Liver (tissue), 9 donors: ENCODE measurements around the gene PIGM. TPM values are rescaled to one million over a fixed set of nuclear protein-coding genes. Genes with fewer than 3 reads are reported as not detected.

Source experiments
- DNase-seq: peaks from one replicate; pipeline ENCODE4 v3.0.0-alpha.2; 2017; ENCODE audit warnings: low spot score
- H3K27ac ChIP-seq, 2 donors: one replicate each; pipeline ENCODE4 v1.7.0; 2013; ENCODE audit warnings: inconsistent platforms in 2 of 2, low read length in 2 of 2, control low read depth in 1 of 2, low read depth in 1 of 2, mild to moderate bottlenecking in 1 of 2
- H3K27me3 ChIP-seq, 4 donors: one replicate each; pipeline versions ENCODE4 v1.6.1 to v1.7.0; 2013; ENCODE audit warnings: low read length in 3 of 4, inconsistent platforms in 1 of 4, mild to moderate bottlenecking in 1 of 4, moderate library complexity in 1 of 4; ENCODE audit not compliant: control insufficient read depth in 4 of 4, insufficient read depth in 4 of 4
- H3K36me3 ChIP-seq, 4 donors: one replicate each; pipeline versions ENCODE4 v1.6.1 to v1.7.0; 2013; ENCODE audit warnings: low read length in 3 of 4, mild to moderate bottlenecking in 3 of 4, low read depth in 1 of 4, moderate library complexity in 1 of 4; ENCODE audit not compliant: control insufficient read depth in 4 of 4, insufficient read depth in 3 of 4
- H3K4me1 ChIP-seq, 4 donors: one replicate each; pipeline versions ENCODE4 v1.6.1 to v1.7.0; 2013; ENCODE audit warnings: low read length in 3 of 4, mild to moderate bottlenecking in 3 of 4, moderate library complexity in 1 of 4; ENCODE audit not compliant: control insufficient read depth in 4 of 4, insufficient read depth in 4 of 4
- H3K4me3 ChIP-seq, 3 donors: one replicate each; pipeline versions ENCODE4 v1.6.1 to v1.7.0; 2013; ENCODE audit warnings: low read length in 3 of 3, control low read depth in 1 of 3, low read depth in 1 of 3, mild to moderate bottlenecking in 1 of 3
- H3K9ac ChIP-seq, 2 donors: one replicate each; pipeline ENCODE4 v1.7.0; 2013; ENCODE audit warnings: low read length in 2 of 2, mild to moderate bottlenecking in 2 of 2, moderate library complexity in 2 of 2, control low read depth in 1 of 2, low read depth in 1 of 2
- H3K9me3 ChIP-seq, 4 donors: one replicate each; pipeline versions ENCODE4 v1.6.1 to v1.7.0; 2013; ENCODE audit warnings: low read length in 3 of 4; ENCODE audit not compliant: control insufficient read depth in 4 of 4
- ATF3 ChIP-seq: IDR thresholded peaks from 2 replicates; pipeline ENCODE4 v1.6.1; 2016; ENCODE audit warnings: antibody characterized with exemption
- EGR1 ChIP-seq, 2 donors: IDR thresholded peaks; 2 replicates each; pipeline ENCODE4 v1.6.1; 2016 to 2018; ENCODE audit warnings: antibody characterized with exemption in 2 of 2, low read depth in 2 of 2
- FOXA1 ChIP-seq: IDR thresholded peaks from 2 replicates; pipeline ENCODE4 v1.6.1; 2016; ENCODE audit warnings: antibody characterized with exemption
- FOXA2 ChIP-seq: IDR thresholded peaks from 2 replicates; pipeline ENCODE4 v1.6.1; 2016; ENCODE audit warnings: antibody characterized with exemption
- GABPA ChIP-seq, 2 donors: IDR thresholded peaks in 1 of 2; conservative IDR thresholded peaks in 1 of 2; 2 replicates each; pipeline ENCODE4 v1.6.1; 2016; ENCODE audit warnings: antibody characterized with exemption in 2 of 2, mild to moderate bottlenecking in 1 of 2, moderate library complexity in 1 of 2
- HNF4A ChIP-seq, 2 donors: conservative IDR thresholded peaks; 2 replicates each; pipeline ENCODE4 v1.6.1; 2016; ENCODE audit warnings: antibody characterized with exemption in 2 of 2, mild to moderate bottlenecking in 2 of 2
- HNF4G ChIP-seq: IDR thresholded peaks from 2 replicates; pipeline ENCODE4 v1.6.1; 2016; ENCODE audit warnings: antibody characterized with exemption
- JUND ChIP-seq, 2 donors: IDR thresholded peaks; 2 replicates each; pipeline ENCODE4 v1.6.1; 2016; ENCODE audit warnings: antibody characterized with exemption in 2 of 2
- NR2F2 ChIP-seq: IDR thresholded peaks from 2 replicates; pipeline ENCODE4 v1.6.1; 2016; ENCODE audit warnings: antibody characterized with exemption
- RAD21 ChIP-seq, 2 donors: IDR thresholded peaks; 2 replicates each; pipeline ENCODE4 v1.6.1; 2016; ENCODE audit warnings: antibody characterized with exemption in 2 of 2, mild to moderate bottlenecking in 2 of 2
- REST ChIP-seq: IDR thresholded peaks from 2 replicates; pipeline ENCODE4 v1.6.1; 2016; ENCODE audit warnings: antibody characterized with exemption, mild to moderate bottlenecking
- RXRA ChIP-seq, 2 donors: IDR thresholded peaks; 2 replicates each; pipeline ENCODE4 v1.6.1; 2017 to 2018; ENCODE audit warnings: antibody characterized with exemption in 2 of 2, mild to moderate bottlenecking in 1 of 2
- SP1 ChIP-seq: IDR thresholded peaks from 2 replicates; pipeline ENCODE4 v1.6.1; 2018; ENCODE audit warnings: antibody characterized with exemption, mild to moderate bottlenecking
- TAF1 ChIP-seq: conservative IDR thresholded peaks from 2 replicates; pipeline ENCODE4 v1.6.1; 2016; ENCODE audit warnings: antibody characterized with exemption, mild to moderate bottlenecking
- ZBTB33 ChIP-seq: IDR thresholded peaks from 2 replicates; pipeline ENCODE4 v1.6.1; 2016; ENCODE audit warnings: antibody characterized with exemption
- WGBS: extraction: QIAGEN DNeasy Blood & Tissue Kit; methylation state at CpG from one replicate; pipeline ENCODE4 v1.1.7; 2013; 5-methylcytosine and 5-hydroxymethylcytosine counted together
- polyA plus RNA-seq, 2 donors: library from polyadenylated mRNA; stranded (reverse) in 1 of 2; unstranded in 1 of 2; fragments of 200-250 nt in 1 of 2; fragments of >200 nt in 1 of 2; fragmentation: Nextera tagmentation in 1 of 2; extraction: Ambion mirVana in 1 of 2; gene quantifications; one replicate each; pipeline versions ENCODE4 v1.2.1 to v1.2.3, GENCODE V29; 2013 to 2015
- total RNA-seq, 2 donors: library from RNA; depleted of rRNA; stranded (reverse); fragments of >200 nt; gene quantifications; one replicate each; pipeline ENCODE4 v1.2.3, GENCODE V29; 2014
- TF ChIP-seq, protein P1 (sequence below): IDR thresholded peaks from 2 replicates; pipeline ENCODE4 v1.6.1; 2016; ENCODE audit warnings: antibody characterized with exemption
- donor health status: healthy.
- donor health status: healthy.
- donor health status: healthy.
- donor health status: healthy.
- donor health status: healthy.

PIGM gene
- total and polyA plus RNA-seq, 4 donors, result 2.9 to 4.2 (median 3.6) TPM

DNA sequence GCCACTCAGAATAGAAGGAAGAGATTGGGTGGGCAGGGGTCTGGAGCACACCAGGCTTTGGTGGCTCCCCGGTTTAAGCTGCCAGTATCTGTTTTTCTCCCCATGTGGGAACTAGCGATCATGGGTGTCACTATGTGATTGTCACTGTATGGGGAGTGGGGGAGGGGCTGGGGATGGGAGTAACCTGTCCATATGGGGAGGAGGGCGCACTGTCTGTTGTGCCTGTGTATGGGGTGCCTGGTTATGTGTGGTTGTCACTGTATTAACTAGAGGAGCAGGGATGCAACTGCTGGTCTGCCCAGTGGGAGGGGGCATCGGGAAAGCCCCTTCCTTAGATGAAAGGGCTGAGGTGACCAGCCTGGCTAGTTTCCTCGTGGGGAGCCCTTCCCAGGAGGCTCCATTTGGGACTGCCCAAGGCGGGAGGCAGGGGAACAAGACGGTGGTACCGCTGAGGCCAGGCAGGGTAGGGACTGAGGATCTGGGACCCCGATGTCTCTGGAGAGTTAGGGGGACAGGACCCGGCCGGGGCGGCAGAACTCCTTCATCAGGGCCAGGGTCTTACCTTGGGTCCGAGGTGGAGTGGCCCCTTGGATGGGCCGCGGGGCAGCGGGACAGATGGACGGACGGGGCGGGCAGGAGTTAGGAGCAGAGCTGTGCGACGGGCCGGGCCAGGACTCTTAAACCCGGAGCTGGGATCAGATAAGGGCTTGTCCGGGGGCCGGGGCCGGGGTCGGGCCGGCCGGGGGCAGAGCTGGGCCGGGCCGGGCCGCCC lies 37.9 kb upstream of the PIGM start, which contains the start of gene KCNJ10 (continued):
- no peak for TF ChIP-seq REST

- no peak overlapping the region for H3K9ac ChIP-seq
- 71% methylated on average over 5 of the region's 5 CpGs for WGBS
- TF ChIP-seq SP1, result no peak
- no peak for TF ChIP-seq RAD21 (IDR thresholded peaks at IDR 0.05)
- no peak for TF ChIP-seq RXRA (IDR thresholded peaks at IDR 0.05)
- no peak for TF ChIP-seq TAF1
- no peak for TF ChIP-seq EGR1 (IDR thresholded peaks at IDR 0.05; ENCODE audit: low read depth in 2 of 2)
- no peak for TF ChIP-seq HNF4A (conservative IDR thresholded peaks at IDR 0.05)
- TF ChIP-seq GABPA (IDR thresholded peaks at IDR 0.05 in 1 of 2, conservative IDR thresholded peaks at IDR 0.05 in 1 of 2), result no peak
- no peak for TF ChIP-seq FOXA1
- TF ChIP-seq, protein P1, sequence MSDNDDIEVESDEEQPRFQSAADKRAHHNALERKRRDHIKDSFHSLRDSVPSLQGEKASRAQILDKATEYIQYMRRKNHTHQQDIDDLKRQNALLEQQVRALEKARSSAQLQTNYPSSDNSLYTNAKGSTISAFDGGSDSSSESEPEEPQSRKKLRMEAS, result no peak
- no peak for TF ChIP-seq JUND (IDR thresholded peaks at IDR 0.05)
- no peak for TF ChIP-seq NR2F2
- no peak for TF ChIP-seq HNF4G
- no peak for TF ChIP-seq FOXA2
- no peaks in the 10 kb centered on the region for H3K36me3 ChIP-seq
- no peaks in the 10 kb centered on the region for H3K27me3 ChIP-seq
- no peak for DNase-seq
- H3K27ac ChIP-seq, result no peak overlapping the region
- H3K9me3 ChIP-seq, result no peaks in the 10 kb centered on the region
- H3K4me3 ChIP-seq, result no peak overlapping the region
- peaks cover 0 to 6% (median 3%) of the 10 kb centered on the region in 4 donors for H3K4me1 ChIP-seq
Measured at GRCh38 chr1:160068225-160068624, 36.4 kb upstream of the PIGM start.

DNA sequence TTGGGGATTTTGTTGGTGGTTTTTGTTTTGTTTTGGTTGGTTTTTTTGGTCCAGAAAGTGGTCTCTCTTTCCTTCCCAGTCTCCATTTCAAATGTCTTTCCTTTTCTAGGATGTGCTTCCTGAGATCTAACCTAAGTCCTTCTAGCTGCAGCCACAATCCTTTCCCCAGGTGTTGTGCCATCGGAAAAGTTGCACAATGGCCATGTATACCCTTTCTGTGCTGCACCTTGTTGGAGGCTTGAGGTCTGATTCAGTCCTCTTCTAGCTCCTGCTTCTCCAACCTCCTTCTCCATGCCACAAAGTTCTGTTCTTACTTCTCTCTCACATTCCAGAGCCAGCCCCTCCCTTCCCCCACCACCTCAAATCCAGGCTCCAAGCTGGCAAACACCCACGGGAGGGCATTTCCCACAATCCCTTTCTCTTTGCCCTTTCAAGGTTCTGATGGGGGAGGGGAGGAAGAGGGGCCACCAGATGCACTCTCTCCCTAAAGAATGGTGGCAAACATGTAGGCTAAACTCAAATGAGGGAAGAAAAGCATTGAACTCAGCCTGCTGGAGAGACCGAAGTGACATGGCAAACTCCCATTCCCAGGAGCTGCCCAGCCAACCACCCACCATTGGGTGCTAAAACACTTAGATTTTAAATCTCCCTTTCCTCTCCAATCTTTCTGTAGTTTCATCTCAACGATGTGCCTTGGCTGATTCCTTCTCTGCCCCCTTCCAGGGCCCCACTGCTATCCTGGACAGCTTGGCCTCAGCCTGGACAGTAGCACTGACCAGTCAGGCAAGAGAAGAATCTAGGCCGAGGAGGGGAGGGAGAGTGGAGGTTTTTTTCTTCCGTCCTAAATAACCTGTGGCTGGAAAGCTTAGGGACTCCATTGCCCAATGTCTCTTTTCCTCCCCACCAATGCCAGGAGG lies 35.3 kb upstream of the PIGM start:
- H3K27ac ChIP-seq, result no peak overlapping the region
- H3K27me3 ChIP-seq, result no peaks in the 10 kb centered on the region
- H3K9me3 ChIP-seq, result no peaks in the 10 kb centered on the region
- peaks cover 0 to 6% (median 3%) of the 10 kb centered on the region in 4 donors for H3K4me1 ChIP-seq
- H3K4me3 ChIP-seq, result no peak overlapping the region
- no peak for DNase-seq
- TF ChIP-seq ATF3 (no peak), TAF1 (no peak), EGR1 (IDR thresholded peaks at IDR 0.05; ENCODE audit: low read depth in 2 of 2) (no peak), ZBTB33 (no peak), HNF4A (conservative IDR thresholded peaks at IDR 0.05) (no peak), SP1 (no peak), FOXA1 (no peak), REST (no peak)
- TF ChIP-seq, protein P1, result no peak
- H3K36me3 ChIP-seq, result no peaks in the 10 kb centered on the region
- no peak overlapping the region for H3K9ac ChIP-seq
- 65% methylated on average over 6 of the region's 6 CpGs for WGBS
